CD4-positive, alpha-beta T cell treated with Interleukin-15 for 4 hours (primary cell): ENCODE measurements around the gene BRCA1.
"Not testable (repeated sequence)": the region's sequence is repeated elsewhere in the genome, so short reads cannot be mapped to it uniquely, and the experiment has no call there.

ENCODE experiments used
- DNase-seq: peaks from one replicate; pipeline ENCODE4 v3.0.0-alpha.2; 2020; ENCODE audit warnings: low spot score

Gene BRCA1

DNA sequence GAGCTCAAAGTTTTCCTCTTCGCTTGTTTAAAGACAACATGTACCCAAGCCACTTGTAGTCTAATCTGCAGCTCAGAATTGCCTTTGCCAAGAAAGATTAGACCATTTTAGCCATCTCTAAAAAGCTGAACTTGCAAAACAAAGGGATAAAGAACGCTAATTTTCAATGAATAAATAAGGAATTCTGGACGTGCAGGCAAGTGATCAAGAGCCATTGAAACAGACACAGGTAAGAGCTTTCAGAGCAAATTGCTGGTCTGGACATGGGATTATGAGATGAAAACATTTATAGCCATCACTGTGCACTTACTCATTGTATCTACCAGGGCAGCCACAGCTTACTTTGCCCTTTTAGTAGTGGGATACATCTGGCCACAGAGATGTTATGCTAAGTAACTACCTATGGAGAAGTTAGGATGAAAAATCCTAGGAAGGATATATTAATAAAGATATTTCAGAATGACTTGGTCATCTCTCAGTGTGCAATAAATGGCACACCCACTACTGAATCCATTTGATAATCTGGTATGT lies 55.7 kb downstream of the BRCA1 start:
- DNase-seq, result no peak

DNA sequence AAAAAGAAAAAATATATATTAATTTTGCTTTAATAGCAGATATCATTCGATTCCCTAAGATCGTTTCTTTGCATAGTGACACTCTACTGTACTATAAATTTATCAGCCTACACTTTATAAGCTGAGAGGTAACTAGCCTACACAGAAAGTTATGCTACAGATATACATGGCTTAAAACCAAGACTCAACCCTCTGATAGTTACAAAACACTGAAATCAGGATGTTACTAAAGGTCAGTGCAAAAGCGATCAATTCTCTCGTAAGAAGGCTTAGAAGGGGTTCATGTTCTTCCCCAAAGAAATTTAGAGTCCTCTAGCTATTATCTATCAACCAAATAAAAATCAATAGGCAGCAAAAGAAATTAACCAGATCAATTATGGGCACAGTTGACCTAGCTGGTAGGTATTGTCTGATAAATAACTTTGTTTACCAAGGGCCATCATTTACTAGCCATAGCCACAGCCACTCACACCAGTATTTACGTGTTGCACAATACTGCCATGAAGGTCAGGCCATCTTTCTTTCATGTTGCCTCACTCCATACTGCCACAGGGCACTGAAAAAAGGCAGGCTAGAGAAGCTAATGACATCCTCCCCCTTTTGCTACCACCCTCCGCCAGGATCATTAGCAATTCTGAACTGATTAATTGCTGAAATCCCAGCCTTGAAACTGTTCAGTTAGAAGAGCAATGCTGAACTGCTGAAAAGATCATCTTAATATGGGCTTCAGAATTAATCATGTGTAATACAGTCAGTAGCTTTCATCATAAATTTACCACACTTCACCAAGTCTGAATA lies 56.4 kb downstream of the BRCA1 start:
- DNase-seq, result no peak

DNA sequence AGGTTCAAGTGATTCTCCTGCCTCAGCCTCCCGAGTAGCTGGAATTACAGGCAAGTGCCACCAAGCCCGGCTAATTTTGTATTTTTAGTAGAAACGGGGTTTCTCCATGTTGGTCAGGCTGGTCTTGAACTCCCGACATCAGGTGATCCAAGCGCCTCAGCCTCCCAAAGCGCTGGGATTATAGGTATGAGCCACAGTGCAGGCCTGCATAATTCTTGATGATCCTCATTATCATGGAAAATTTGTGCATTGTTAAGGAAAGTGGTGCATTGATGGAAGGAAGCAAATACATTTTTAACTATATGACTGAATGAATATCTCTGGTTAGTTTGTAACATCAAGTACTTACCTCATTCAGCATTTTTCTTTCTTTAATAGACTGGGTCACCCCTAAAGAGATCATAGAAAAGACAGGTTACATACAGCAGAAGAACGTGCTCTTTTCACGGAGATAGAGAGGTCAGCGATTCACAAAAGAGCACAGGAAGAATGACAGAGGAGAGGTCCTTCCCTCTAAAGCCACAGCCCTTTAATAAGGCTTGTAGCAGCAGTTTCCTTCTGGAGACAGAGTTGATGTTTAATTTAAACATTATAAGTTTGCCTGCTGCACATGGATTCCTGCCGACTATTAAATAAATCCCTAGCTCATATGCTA lies 62.1 kb downstream of the BRCA1 start:
- no peak for DNase-seq

DNA sequence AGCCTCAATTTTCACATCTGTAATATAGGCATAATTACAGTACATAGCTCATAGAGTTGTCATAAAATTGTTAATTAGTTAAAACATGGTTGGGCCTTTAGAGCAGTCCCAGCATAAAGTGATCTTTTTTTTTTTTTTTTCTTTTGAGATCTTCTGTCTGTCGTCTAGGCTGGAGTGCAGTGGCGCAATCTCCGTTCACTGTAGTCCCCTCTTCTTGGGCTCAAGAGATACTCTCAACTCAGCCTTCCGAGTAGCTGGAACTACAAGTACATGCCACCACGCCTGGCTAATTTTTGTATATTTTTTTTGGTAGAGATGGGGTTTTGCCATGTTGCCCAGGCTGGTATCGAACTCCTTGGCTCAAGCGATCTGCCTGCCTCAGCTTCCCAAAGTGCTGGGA lies 69.1 kb downstream of the BRCA1 start:
- no peak for DNase-seq

DNA sequence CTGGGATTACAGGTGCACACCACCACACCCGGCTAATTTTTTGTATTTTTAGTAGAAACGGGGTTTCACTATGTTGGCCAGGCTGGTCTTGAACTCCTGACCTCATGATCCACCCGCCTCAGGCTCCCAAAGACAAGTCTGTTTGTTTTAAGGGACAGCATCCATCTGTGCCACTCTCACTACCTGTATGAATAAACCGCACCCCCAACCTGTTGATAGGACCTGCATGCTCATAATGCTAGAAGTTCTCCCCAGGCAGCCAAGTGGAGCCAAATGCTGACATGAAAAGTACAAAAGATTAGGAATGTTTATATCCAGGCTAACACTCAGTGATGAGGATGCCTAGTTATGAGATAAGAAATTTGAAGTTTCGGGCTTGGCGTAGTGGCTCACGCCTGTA lies 72.2 kb downstream of the BRCA1 start:
- not testable (repeated sequence) for DNase-seq

DNA sequence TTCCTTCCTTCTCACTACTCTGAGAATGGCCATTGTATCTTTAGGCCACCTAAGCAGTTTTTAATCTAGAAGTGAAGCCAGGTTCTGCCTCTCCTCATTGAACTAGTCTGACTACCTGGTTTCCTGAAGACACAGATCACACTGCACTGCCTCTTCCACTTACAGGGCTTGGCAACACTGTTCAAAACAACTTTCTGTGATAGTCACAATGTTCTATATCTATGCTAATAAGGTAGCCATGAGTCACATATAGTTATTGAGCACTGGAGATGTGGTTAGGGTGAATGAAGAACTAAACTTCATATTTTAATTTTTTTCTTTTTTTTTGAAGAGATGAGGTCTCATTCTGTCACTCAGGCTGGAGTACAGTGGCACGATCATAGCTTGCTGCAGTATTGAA lies 73.2 kb downstream of the BRCA1 start:
- no peak for DNase-seq

DNA sequence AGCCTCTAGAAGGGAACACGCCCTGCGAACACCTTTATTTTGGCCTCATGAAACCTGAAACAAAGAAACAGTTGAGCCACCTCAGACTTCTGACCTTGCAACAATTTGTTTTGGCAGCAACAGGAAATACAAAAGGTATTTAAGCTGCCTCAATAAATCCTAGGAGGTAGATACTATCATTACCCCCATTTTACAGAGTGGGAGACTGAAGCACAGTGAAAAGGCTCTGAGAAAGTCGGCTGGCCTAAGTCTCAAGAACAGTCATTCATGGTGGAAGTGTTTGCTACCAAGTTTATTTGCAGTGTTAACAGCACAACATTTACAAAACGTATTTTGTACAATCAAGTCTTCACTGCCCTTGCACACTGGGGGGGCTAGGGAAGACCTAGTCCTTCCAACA lies 81.1 kb downstream of the BRCA1 start:
- no peak for DNase-seq

DNA sequence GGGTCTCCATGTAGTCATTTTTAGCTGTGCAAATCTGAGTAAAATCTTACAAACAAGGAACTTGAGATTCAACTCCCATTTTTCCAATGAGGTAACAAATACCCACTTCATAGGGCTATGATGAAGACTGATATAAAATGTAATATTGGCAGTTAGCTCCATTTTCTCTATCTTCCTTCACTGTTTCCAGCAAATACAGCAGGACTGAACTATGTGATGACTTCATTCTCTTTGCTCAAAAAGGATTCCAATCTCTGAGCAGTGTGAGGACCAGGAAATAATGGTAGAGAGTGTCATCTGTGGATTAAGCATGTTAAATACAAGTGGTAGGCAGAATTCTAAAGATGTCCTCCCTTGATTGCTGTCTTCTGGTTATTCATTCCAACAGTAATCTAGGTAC lies 81.9 kb downstream of the BRCA1 start:
- no peak for DNase-seq

DNA sequence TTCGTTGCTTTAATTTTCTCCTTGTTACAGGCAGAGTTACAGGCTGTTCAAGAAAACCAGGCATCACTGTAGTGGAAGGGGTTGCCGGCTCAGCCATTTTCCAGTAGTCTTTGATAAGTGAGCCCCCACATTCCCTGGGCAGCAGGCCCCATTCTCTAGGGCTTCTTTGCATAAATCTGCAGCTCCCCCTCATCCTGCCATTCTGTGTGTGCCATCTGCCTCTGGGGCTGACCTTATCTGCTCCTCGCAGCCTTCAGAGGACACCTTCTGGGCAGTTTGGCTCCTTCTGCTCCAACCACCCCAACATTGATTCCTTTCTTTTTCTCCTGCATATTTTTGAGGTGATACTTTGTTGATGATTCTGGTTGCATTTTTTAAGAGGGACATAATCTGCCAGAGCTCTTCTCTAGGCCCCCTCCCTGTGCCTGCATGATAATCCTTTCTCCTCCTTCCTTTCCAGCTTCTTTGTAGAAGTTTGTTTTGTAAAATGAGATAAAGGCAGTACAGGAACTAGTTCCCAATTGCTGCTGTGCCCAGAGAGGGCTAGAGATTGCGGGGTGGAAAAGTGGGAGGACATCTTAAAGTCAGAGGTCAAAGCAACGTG lies 83.0 kb downstream of the BRCA1 start:
- DNase-seq, result no peak

DNA sequence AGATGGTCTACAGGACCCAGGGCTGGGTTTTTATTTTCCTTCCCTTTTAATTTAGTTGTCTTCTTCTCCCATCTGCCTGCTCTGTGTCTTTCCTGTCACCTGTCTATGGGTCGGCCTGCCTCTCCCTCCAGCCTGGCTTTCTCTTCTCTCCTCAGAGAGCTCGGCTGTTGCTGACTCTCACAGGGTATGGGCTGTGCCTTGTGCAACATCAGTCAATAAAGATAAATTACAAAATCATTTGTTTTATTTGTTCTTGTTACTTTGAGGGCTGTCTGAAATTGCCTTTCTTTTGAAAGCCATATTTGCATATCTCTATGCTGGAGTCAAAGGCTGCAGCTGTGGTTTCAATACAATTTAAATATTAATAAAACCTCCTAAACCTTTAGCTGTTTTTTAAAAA lies 84.5 kb downstream of the BRCA1 start:
- no peak for DNase-seq

DNA sequence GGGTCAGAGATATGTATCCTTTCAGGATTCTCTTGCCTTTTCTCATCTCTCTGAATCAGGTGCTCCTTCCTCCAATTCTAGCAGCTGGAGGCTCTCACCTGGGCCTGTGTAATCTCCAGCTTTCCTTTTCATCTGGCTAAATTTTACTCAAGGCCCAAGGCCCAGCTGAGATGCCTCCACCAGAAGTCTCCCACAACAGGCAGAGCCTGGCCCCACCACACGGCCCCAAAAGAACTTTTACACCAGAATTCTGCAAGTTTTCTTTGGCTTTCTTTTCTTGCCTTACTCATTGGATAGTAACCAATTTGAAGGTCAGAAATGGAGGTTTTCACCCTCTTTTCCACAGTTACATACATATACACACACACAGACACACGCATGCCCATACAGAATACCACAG lies 85.5 kb downstream of the BRCA1 start:
- no peak for DNase-seq

DNA sequence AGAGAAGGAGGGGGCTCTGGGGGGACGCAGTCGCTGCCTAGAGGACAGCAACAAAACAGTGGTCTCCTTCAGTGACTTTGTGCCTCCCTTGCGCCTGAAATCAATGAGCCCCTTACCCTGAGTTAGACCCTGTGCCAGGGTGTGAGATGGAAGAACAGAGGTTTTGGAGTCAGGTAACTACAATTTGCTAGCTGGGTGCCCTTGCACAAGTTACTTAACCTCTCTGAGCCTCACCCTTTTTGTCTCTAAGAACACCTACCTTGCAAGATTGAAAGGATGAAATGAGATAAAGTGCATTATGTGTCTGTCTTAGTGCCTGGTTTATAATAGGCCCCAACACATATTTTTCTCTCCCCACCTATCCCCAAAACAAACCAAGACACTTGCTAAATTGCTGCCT lies 90.3 kb downstream of the BRCA1 start:
- DNase-seq, result no peak

DNA sequence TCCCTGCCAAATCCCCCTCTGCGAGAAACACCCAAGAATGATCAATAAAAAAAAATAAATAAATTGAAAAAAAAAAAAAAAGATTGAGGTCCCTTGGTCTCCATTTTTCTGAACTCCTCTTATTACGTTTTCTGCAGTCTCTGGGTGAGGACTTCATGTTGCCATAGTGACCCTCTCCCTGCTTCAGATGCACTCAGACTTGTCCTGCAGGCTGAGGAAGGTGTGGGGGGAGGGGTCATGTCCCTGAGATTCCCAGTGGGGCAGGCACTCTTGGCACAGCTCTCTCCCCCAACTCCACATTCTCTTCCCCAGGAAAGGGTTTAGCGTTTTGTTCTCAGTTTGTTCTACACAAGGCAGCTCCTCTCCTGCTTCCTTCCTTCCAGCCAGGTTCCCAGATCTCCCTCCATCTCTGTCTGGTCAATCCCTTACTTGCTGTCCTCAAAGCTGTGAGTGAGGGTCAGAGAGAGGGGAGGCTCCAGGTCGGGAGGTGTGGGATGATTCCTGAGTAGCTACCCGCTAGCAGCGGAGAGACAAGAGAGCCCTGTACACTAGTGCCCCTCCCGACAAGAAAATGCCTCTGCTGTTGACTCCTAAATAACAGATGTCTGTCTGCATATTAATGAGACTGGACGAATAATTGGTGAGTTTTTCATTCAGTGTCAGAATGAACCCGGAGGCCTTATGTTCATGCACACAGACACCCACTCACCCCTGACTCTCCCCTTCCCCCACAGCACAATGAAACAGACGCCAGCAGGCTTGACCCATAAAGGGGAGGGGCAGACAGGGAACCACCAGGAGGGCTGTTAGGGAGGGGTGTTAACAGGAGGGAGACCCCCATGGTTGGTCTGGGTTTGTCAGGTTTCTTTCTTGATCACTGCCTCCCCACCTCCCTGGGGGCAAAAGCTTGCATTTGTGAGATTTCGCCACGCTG lies 90.9 kb downstream of the BRCA1 start:
- DNase-seq, result no peak

DNA sequence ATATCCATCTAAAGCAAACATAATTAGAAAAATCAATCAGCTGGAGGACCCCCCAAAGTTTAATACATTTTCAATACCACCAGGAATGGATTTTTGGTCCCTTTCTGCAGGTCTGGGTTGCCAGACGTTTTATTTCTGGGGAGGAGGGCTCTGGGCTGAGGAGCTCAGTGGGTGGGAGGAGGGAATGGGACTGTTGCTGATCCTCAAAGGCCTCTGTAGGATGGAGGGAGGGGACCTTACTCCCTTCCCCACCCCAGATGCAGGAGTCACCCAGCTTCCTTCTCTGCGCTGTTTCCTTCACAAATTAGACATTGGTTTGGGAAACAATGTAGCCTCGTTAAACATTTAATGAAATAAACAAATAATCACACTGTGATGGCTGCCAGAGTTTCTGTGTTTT lies 93.5 kb downstream of the BRCA1 start:
- no peak for DNase-seq

DNA sequence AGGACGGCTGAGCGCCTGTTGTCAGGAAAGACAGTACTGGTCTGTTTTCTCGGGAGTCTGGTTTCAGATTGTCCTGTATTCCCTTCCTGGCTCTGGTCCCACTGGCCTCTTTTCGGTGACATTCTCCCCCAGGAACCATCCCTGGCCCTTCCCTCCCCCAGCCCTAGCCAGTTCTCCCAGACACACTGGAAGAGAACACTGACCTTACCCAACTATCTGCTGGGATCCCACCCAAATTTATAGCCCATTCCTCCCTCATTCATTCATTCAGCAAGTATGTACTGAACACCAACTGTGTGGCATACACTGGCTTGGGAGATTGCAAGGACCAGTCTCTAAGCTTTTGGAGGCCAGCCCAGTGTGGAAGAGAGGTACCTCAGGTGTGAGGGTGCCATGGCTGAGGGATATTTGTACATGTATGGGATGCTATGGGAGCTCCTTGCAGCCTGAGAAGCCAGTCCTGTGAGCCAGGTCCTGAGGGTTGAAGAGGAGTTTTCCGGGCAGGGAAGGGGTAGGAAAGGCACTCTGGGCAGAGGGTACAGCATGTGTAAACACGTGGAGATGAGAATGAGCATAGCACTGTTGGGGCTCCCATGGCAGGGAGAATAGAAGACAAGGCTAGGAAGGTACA lies 94.9 kb downstream of the BRCA1 start:
- DNase-seq, result no peak

DNA sequence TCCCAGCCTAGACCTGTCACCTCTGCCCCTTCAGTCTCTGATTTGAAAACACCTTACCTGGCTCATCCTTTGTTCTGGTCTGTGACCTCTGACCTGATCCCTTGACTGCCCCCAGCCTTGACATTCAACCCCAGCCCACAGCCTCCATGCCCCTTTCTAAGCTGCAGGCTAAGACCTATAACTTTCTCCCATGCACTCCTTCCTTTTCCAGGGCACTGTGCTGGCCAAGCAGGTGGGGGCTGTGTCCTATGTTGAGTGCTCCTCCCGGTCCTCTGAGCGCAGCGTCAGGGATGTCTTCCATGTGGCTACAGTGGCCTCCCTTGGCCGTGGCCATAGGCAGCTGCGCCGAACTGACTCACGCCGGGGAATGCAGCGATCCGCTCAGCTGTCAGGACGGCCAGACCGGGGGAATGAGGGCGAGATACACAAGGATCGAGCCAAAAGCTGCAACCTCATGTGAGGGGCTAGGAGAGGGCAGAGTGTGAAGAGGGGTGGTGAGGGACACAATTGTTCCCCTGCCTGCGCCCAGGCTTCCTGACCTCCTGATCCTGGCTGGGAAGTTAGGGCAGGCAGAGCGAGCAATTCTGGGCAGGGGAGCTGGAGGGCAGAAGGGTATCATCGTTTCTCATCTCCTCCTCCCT lies 96.8 kb downstream of the BRCA1 start:
- no peak for DNase-seq

DNA sequence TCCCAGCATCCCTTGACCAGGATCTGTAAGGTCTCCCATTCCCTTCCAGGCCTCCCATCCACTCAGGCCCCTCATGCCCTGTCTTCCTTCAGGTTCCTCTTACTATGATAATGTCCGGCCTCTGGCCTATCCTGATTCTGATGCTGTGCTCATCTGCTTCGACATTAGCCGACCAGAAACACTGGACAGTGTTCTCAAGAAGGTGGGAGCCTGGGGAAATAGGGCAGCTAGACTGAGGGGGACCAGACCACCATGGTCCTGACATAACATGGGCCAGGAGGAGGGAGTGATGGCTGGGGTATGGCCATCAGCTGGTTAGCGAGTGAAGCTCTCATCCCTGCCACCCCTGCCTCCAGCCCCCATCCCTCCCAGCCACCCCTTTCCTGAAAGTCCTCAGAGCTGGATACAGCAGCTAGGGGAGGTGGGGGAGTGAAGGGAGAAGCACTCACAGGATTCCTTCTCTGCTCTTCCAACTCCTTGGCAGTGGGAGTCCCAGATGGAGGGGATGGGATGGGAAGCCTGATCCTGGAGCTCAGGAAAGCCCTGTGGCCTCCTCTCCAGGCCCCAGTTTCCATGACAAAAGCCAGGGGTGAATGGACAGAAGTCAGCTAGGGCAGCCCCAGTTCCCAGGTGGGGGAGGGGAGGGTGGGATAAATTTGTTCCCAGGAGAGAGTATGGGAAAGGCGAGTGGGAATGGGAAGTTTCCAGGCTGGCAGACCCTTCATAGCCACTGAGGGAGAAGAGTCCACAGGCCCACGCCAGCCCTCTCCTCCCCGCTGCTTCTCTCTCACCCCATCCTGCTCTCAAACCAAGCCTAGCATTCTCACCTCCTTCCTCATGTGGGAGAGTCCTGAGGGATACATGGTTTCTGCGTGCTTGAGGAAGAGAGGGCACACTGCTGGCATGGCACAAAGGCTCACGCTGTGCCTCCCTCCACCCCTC lies 97.8 kb downstream of the BRCA1 start:
- no peak for DNase-seq

DNA sequence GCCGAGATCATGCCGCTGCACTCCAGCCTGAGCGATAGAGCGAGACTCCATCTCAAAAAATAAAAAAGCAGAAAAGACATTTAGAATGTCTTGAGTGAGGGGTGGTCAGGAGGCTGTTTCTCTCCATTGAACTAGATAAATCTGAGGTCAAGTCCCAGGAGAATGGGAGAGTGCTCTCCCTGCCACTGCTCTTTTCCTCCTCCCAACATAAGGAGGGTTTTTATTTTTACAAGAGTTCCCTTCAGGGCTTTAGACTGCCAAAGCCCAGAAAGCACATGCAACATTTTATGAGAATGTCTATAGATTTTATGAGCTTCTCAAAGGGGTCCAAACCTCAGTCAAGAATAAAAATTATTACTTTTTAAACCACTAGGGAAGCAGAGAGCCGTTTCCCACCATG lies 98.6 kb downstream of the BRCA1 start:
- no peak for DNase-seq

DNA sequence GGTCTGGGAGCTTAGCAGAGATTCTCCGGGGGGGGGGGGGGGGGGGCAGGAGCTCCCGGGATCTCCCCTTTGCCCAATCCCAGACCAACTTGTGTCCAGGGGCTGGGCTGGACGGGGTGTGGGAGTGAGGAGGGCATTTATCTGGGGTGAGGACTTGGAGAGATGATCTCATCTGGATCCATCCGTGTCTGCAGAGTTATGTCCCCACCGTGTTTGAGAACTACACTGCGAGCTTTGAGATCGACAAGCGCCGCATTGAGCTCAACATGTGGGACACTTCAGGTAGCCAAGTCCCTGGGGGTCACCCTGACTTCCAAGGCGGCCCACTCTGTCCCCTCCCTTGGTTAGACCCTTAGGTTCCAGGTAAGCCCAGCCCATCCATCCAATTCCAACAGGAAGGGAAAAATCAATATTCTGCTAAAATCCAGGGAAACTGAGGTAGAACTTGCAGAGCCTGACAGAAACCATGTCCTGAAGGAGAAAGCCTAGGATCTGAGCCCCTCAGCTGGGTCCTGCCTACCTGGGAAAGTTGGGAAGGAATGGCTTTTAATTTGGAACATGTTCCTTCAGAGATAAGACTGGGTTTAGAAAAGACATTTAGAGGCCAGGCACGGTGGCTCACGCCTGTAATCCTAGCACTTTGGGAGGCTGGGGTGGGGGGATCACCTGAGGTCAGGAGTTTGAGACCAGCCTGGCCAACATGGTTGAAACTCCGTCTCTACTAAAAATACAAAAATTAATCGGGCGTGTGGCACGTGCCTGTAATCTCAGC lies 99.2 kb downstream of the BRCA1 start:
- DNase-seq, result no peak
